HepG2 (cell line): ENCODE measurements around the gene VTN. TPM values are rescaled to one million over a fixed set of nuclear protein-coding genes. Genes with fewer than 3 reads are reported as not detected.

Experiments used
- ASH2L ChIP-seq: fragments of 300-600, 200-600 bp; sonication (generic); IDR thresholded peaks from 2 replicates; pipeline ENCODE4 v1.7.0; 2017; ENCODE audit warnings: low read depth, mild to moderate bottlenecking, moderate library complexity, mixed read lengths, low read length; ENCODE audit not compliant: insufficient read length
- HHEX ChIP-seq: IDR thresholded peaks from 2 replicates; pipeline ENCODE4 v1.6.1; 2016; ENCODE audit warnings: control low read depth
- HNRNPK ChIP-seq: fragments of 200-400 bp; formaldehyde crosslinking; IDR thresholded peaks from 2 replicates; pipeline ENCODE4 v1.6.1; 2018; ENCODE audit warnings: low read length, low read depth, moderate library complexity, mild to moderate bottlenecking; ENCODE audit not compliant: poor library complexity, severe bottlenecking
- HNRNPUL1 ChIP-seq: fragments of 200-400 bp; formaldehyde crosslinking; IDR thresholded peaks from 2 replicates; pipeline ENCODE4 v1.6.1; 2017; ENCODE audit warnings: low read depth, mild to moderate bottlenecking, low read length, moderate library complexity
- IKZF1 ChIP-seq: fragments of 450-650 bp; IDR thresholded peaks from 2 replicates; pipeline ENCODE4 v1.7.1; 2016
- MZF1 ChIP-seq: sonication (generic); formaldehyde crosslinking; IDR thresholded peaks from 2 replicates; pipeline ENCODE4 v1.8.1; 2023; ENCODE audit warnings: mild to moderate bottlenecking, missing genetic modification reagents, borderline replicate concordance
- NR2F1 ChIP-seq, 2 experiments: fragments of 450-650 bp in 1 of 2; formaldehyde crosslinking in 1 of 2; IDR thresholded peaks; 2 replicates each; pipeline versions ENCODE4 v1.5.0 to v1.6.1; 2016 to 2020; ENCODE audit warnings: mild to moderate bottlenecking in 1 of 2, missing compliant biosample characterization in 1 of 2, missing genetic modification reagents in 1 of 2, moderate library complexity in 1 of 2
- PHB2 ChIP-seq: fragments of 450-650 bp; IDR thresholded peaks from 2 replicates; pipeline ENCODE4 v1.6.1; 2018; ENCODE audit not compliant: partially characterized antibody
- POGZ ChIP-seq: sonication (generic); formaldehyde crosslinking; IDR thresholded peaks from 2 replicates; pipeline ENCODE4 v1.4.0; 2020; ENCODE audit warnings: mild to moderate bottlenecking, missing genetic modification reagents
- SIN3B ChIP-seq: fragments of 150-350 bp; IDR thresholded peaks from 2 replicates; pipeline ENCODE4 v1.6.1; 2014; ENCODE audit warnings: low read length
- SRY ChIP-seq: sonication (generic); formaldehyde crosslinking; IDR thresholded peaks from 2 replicates; pipeline ENCODE4 v1.8.0; 2022; ENCODE audit warnings: mild to moderate bottlenecking, missing genetic modification reagents
- TP53 ChIP-seq: sonication (generic); formaldehyde crosslinking; conservative IDR thresholded peaks from 2 replicates; pipeline ENCODE4 v1.4.0; 2020; ENCODE audit warnings: missing genetic modification reagents
- ZFP36L1 ChIP-seq: sonication (generic); formaldehyde crosslinking; IDR thresholded peaks from 2 replicates; pipeline ENCODE4 v1.8.0; 2022; ENCODE audit warnings: mild to moderate bottlenecking, missing genetic modification reagents, moderate library complexity
- ZNF335 ChIP-seq: sonication (generic); formaldehyde crosslinking; IDR thresholded peaks from 2 replicates; pipeline ENCODE4 v1.4.0; 2020; ENCODE audit warnings: missing genetic modification reagents
- ZNF430 ChIP-seq: sonication (generic); formaldehyde crosslinking; IDR thresholded peaks from 2 replicates; pipeline ENCODE4 v1.9.0; 2021; ENCODE audit warnings: mild to moderate bottlenecking, missing genetic modification reagents
- ZNF614 ChIP-seq: IDR thresholded peaks from 2 replicates; pipeline ENCODE4 v1.6.1; 2018; ENCODE audit warnings: missing biosample characterization, missing genetic modification reagents, inconsistent platforms, borderline replicate concordance
- ZNF660 ChIP-seq: sonication (generic); formaldehyde crosslinking; IDR thresholded peaks from 2 replicates; pipeline ENCODE4 v1.5.1; 2020; ENCODE audit warnings: mild to moderate bottlenecking, low read depth, missing genetic modification reagents, borderline replicate concordance
- polyA plus RNA-seq, 8 experiments: library from polyadenylated mRNA; depleted of rRNA in 3 of 8; stranded (reverse) in 7 of 8; unstranded in 1 of 8; fragments of >200 nt; fragmentation: Illumina TruSeq in 4 of 8; extraction: Trizol in 4 of 8; gene quantifications; 2 replicates each; pipeline versions ENCODE4 v1.2.1 to v1.2.3, GENCODE V29; 2011 to 2016; ENCODE audit warnings: low read depth in 4 of 8, missing spikeins in 1 of 8, mixed read lengths in 1 of 8; ENCODE audit not compliant: insufficient read depth in 1 of 8
- total RNA-seq, 5 experiments: library from RNA; depleted of rRNA; stranded (reverse); fragments of >200 nt; fragmentation: Illumina TruSeq; extraction: Trizol; gene quantifications; 2 replicates each; pipeline ENCODE4 v1.2.3, GENCODE V29; 2016; ENCODE audit warnings: low read depth in 1 of 5
- TF ChIP-seq, protein P1 (sequence below): sonication (generic); formaldehyde crosslinking; IDR thresholded peaks from 2 replicates; pipeline ENCODE4 v1.4.0; 2020; ENCODE audit warnings: missing genetic modification reagents
- TF ChIP-seq, protein P2 (sequence below): sonication (generic); formaldehyde crosslinking; IDR thresholded peaks from 2 replicates; pipeline ENCODE4 v1.5.1; 2020; ENCODE audit warnings: missing genetic modification reagents, mild to moderate bottlenecking, borderline replicate concordance
- TF ChIP-seq, protein P3 (sequence below): sonication (generic); formaldehyde crosslinking; conservative IDR thresholded peaks from 2 replicates; pipeline ENCODE4 v1.4.0; 2020; ENCODE audit warnings: missing genetic modification reagents
- TF ChIP-seq, protein P4 (sequence below): sonication (generic); formaldehyde crosslinking; IDR thresholded peaks from 2 replicates; pipeline ENCODE4 v1.5.0; 2020; ENCODE audit warnings: missing genetic modification reagents, mild to moderate bottlenecking, borderline replicate concordance
- TF ChIP-seq, protein P5 (sequence below): sonication (generic); formaldehyde crosslinking; IDR thresholded peaks from 2 replicates; pipeline ENCODE4 v1.4.0; 2020; ENCODE audit warnings: missing genetic modification reagents

VTN gene
- total and polyA plus RNA-seq, 2 of the 13 experiments (the other 11 are each of a cell fraction or from before 2014, with no cell fraction given), result 108 to 131 TPM

DNA sequence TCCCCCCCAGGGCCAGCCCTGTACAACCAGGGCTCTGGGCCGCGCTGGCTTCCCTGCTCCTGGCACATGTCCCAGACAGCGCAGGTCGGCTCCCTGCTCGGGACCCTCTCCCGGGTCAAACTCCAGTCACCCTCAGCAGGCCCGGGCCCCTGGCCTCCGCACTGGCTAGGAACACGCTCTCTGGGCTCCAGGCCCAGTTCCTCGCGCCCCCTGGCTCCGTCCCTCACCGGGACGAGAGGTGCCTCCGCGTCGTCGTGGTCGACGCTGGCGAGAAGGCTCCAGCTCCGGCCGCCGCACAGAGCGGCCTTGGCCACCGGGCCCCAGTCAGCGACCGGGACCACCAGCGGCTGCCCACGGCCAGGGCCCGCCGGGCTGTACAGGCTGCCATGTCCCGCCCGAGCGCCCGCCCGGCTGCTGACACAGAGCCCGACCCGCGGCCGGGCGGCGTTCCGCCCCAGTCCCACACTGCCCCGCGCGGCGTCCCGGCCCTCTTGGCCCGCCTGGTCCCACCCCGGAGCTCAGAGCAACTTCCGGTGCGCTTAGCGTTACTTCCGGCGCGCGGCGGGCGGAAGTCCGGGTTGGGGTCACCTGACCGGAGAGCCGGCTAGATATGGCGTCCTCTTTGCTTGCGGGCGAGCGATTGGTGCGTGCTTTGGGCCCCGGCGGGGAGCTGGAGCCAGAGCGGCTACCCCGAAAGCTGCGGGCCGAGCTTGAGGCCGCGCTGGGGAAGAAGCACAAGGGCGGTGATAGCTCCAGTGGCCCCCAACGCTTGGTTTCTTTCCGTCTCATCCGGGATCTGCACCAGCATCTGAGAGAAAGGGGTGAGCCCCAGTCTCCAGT is 12.8 kb downstream of the VTN start, which contains the start of gene POLDIP2 (continued):
- TF ChIP-seq, protein P1, sequence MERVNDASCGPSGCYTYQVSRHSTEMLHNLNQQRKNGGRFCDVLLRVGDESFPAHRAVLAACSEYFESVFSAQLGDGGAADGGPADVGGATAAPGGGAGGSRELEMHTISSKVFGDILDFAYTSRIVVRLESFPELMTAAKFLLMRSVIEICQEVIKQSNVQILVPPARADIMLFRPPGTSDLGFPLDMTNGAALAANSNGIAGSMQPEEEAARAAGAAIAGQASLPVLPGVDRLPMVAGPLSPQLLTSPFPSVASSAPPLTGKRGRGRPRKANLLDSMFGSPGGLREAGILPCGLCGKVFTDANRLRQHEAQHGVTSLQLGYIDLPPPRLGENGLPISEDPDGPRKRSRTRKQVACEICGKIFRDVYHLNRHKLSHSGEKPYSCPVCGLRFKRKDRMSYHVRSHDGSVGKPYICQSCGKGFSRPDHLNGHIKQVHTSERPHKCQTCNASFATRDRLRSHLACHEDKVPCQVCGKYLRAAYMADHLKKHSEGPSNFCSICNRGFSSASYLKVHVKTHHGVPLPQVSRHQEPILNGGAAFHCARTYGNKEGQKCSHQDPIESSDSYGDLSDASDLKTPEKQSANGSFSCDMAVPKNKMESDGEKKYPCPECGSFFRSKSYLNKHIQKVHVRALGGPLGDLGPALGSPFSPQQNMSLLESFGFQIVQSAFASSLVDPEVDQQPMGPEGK (CRISPR knock-in tag), result peak; percentile 32
- TF ChIP-seq ASH2L, result peak; percentile 70
- TF ChIP-seq PHB2, result no peak
- TF ChIP-seq IKZF1, result no peak
- 0 out of 2 replicates have a peak, but pooled peaks have one; percentile 32 for TF ChIP-seq ZFP36L1 (CRISPR knock-in tag)
- 0 out of 2 replicates have a peak, but pooled peaks have one; percentile 58 for TF ChIP-seq TP53 (CRISPR knock-in tag)
- peak; percentile 75 for TF ChIP-seq POGZ
- peak; percentile 95 for TF ChIP-seq SIN3B
- TF ChIP-seq, protein P2, sequence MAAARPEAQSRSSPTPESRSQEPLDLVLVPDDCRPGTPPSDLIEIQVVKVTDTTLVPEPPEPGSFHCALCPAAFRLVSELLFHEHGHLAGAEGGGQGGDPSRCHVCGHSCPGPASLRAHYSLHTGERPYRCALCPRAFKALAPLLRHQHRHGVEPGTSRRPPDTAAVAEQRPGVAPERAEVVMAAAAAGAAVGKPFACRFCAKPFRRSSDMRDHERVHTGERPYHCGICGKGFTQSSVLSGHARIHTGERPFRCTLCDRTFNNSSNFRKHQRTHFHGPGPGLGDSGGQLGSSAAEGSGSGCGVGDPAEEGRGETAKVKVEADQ (CRISPR knock-in tag), result no peak
- no peak for TF ChIP-seq MZF1 (CRISPR knock-in tag)
- no peak for TF ChIP-seq ZNF660 (CRISPR knock-in tag)
- no peak for TF ChIP-seq HHEX (CRISPR knock-in tag)
- TF ChIP-seq ZNF430 (CRISPR knock-in tag), result peak; percentile 79; the same call in 1 of the 2 replicates
- TF ChIP-seq ZNF614 (CRISPR knock-in tag), result peak; percentile 90; the same call in 1 of the 2 replicates
- TF ChIP-seq, protein P3, sequence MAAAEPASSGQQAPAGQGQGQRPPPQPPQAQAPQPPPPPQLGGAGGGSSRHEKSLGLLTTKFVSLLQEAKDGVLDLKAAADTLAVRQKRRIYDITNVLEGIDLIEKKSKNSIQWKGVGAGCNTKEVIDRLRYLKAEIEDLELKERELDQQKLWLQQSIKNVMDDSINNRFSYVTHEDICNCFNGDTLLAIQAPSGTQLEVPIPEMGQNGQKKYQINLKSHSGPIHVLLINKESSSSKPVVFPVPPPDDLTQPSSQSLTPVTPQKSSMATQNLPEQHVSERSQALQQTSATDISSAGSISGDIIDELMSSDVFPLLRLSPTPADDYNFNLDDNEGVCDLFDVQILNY (CRISPR knock-in tag), result no peak
- TF ChIP-seq NR2F1 (CRISPR knock-in tag; IDR thresholded peaks at IDR 0.05), result 0 out of 4 replicates have a peak, but pooled peaks of 1 of the 2 experiments have one; percentile 13
- TF ChIP-seq, protein P4, sequence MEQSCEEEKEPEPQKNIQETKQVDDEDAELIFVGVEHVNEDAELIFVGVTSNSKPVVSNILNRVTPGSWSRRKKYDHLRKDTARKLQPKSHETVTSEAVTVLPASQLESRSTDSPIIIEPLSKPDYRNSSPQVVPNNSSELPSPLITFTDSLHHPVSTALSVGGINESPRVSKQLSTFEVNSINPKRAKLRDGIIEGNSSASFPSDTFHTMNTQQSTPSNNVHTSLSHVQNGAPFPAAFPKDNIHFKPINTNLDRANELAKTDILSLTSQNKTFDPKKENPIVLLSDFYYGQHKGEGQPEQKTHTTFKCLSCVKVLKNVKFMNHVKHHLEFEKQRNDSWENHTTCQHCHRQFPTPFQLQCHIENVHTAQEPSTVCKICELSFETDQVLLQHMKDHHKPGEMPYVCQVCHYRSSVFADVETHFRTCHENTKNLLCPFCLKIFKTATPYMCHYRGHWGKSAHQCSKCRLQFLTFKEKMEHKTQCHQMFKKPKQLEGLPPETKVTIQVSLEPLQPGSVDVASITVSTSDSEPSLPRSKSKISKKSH (CRISPR knock-in tag), result no peak
- TF ChIP-seq HNRNPUL1, result peak; percentile 43; the same call in 1 of the 2 replicates
- TF ChIP-seq, protein P5, sequence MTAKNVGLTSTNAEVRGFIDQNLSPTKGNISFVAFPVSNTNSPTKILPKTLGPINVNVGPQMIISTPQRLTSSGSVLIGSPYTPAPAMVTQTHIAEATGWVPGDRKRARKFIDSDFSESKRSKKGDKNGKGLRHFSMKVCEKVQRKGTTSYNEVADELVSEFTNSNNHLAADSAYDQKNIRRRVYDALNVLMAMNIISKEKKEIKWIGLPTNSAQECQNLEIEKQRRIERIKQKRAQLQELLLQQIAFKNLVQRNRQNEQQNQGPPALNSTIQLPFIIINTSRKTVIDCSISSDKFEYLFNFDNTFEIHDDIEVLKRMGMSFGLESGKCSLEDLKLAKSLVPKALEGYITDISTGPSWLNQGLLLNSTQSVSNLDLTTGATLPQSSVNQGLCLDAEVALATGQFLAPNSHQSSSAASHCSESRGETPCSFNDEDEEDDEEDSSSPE (CRISPR knock-in tag), result peak; percentile 52; the same call in 1 of the 2 replicates
- peak; percentile 58 for TF ChIP-seq HNRNPK
- no peak; the same call in 1 of the 2 replicates for TF ChIP-seq SRY (CRISPR knock-in tag)
- peak; percentile 41; the same call in 1 of the 2 replicates for TF ChIP-seq ZNF335
